ENCODE measurements around the gene TBC1D22A.

DNA sequence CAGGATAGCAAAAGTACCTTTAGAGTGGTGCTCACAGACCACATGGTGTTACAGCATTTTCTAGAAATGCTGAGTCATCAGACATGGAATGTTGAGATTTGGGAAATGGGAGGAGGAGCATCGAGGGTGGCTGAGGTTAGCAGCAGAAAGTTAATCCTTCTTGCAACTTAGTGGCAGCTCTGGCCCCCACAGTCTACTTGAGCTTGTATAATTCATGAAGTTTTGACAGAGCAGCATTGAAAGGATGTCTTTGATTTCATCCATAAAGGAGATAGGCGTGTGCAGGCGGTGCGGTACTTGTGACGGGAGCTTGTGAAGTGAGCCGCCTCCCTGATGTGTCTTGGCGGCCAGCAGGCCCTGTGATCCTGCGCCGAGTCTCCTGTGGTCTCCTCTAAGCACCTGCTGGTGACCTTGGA, 330.5 kb downstream of the TBC1D22A start:
- TF ChIP-seq, protein P1, sequence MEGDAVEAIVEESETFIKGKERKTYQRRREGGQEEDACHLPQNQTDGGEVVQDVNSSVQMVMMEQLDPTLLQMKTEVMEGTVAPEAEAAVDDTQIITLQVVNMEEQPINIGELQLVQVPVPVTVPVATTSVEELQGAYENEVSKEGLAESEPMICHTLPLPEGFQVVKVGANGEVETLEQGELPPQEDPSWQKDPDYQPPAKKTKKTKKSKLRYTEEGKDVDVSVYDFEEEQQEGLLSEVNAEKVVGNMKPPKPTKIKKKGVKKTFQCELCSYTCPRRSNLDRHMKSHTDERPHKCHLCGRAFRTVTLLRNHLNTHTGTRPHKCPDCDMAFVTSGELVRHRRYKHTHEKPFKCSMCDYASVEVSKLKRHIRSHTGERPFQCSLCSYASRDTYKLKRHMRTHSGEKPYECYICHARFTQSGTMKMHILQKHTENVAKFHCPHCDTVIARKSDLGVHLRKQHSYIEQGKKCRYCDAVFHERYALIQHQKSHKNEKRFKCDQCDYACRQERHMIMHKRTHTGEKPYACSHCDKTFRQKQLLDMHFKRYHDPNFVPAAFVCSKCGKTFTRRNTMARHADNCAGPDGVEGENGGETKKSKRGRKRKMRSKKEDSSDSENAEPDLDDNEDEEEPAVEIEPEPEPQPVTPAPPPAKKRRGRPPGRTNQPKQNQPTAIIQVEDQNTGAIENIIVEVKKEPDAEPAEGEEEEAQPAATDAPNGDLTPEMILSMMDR (IDR thresholded peaks at IDR 0.05): no peak
- TF ChIP-seq POLR2AphosphoS5 (IDR thresholded peaks at IDR 0.05) (no peak), POLR2A (IDR thresholded peaks at IDR 0.05) (no peak)

Measured in transverse colon (tissue), 4 donors.